Lower lobe of right lung (tissue), 2 donors: ENCODE data around the gene FAM78A. TPM values are rescaled to one million over a fixed set of nuclear protein-coding genes. Genes with fewer than 3 reads are reported as not detected.

Source experiments
- ATAC-seq, 2 donors: fragments of 200-7000 bp; cut with Tn5 transposase; one replicate each; pipeline ENCODE4 v1.9.1; 2020 to 2022; ENCODE audit warnings: mild to moderate bottlenecking in 2 of 2, moderate library complexity in 2 of 2
- DNase-seq: peaks from one replicate; pipeline ENCODE4 v3.0.0-alpha.2; 2020
- H3K27ac ChIP-seq: fragments of 200-600 bp; one replicate; pipeline ENCODE4 v1.8.0; 2022
- H3K27me3 ChIP-seq: fragments of 200-600 bp; one replicate; pipeline ENCODE4 v1.8.0; 2022; ENCODE audit warnings: low read depth
- H3K36me3 ChIP-seq: fragments of 200-600 bp; one replicate; pipeline ENCODE4 v1.8.0; 2022; ENCODE audit warnings: mild to moderate bottlenecking
- H3K4me1 ChIP-seq: fragments of 200-600 bp; one replicate; pipeline ENCODE4 v1.8.0; 2022
- H3K4me3 ChIP-seq: fragments of 200-600 bp; one replicate; pipeline ENCODE4 v1.8.0; 2022; ENCODE audit warnings: mild to moderate bottlenecking
- H3K9me3 ChIP-seq: fragments of 200-600 bp; one replicate; pipeline ENCODE4 v1.8.0; 2022
- CTCF ChIP-seq: fragments of 200-600 bp; IDR thresholded peaks from one replicate; pipeline ENCODE4 v1.8.0; 2022; ENCODE audit warnings: antibody characterized with exemption, mild to moderate bottlenecking
- intact Hi-C: fragments of 100-400 bp; cut with DNase I; formaldehyde crosslinking; loops from one replicate; pipeline ENCODE4 v1.11.0; 2022
- total RNA-seq: library from RNA; stranded (reverse); fragmentation: NEBNext Ultra II Directional; extraction: Animal tissue kit (Norgen Biotek cat#: 25700); gene quantifications from one replicate; pipeline ENCODE4 v1.2.1, GENCODE V29; 2021
- donor health status: DM: no; HTN: yes; CAD: no; lungs with severe emphysema.

The FAM78A gene
- total RNA-seq, 1 donor from 2014 or later: 18.3 TPM

- TF ChIP-seq CTCF: no peak
- ATAC-seq (no peak), DNase-seq (no peak)
- intact Hi-C loops: no loop called here
- Histone ChIP-seq H3K4me1 (peaks cover 52% of the 10 kb centered on the region), H3K9me3 (no peaks in the 10 kb centered on the region), H3K36me3 (peaks cover 32% of the 10 kb centered on the region), H3K4me3 (no peak overlapping the region), H3K27me3 (no peaks in the 10 kb centered on the region), H3K27ac (no peak overlapping the region)
Observed at GRCh38 chr9:131258186-131258585, 18.1 kb downstream of the FAM78A start.

- no peaks in the 10 kb centered on the region for H3K27me3 ChIP-seq
- TF ChIP-seq CTCF: no peak
- intact Hi-C loops: no loop called here
- no peaks in the 10 kb centered on the region for H3K9me3 ChIP-seq
- H3K4me1 ChIP-seq: peaks cover 47% of the 10 kb centered on the region
- peak overlapping the region; percentile 85 for H3K27ac ChIP-seq
- H3K4me3 ChIP-seq: no peak overlapping the region
- DNase-seq (no peak), ATAC-seq (no peak)
- H3K36me3 ChIP-seq: peaks cover 29% of the 10 kb centered on the region
Observed at GRCh38 chr9:131257266-131258025, 18.9 kb downstream of the FAM78A start.

- Histone ChIP-seq H3K36me3 (peaks cover 22% of the 10 kb centered on the region), H3K4me1 (peaks cover 43% of the 10 kb centered on the region), H3K4me3 (peak overlapping the region; percentile 19), H3K27ac (peak overlapping the region; percentile 82), H3K27me3 (no peaks in the 10 kb centered on the region), H3K9me3 (no peaks in the 10 kb centered on the region)
- TF ChIP-seq CTCF: no peak
- intact Hi-C loops: no loop called here
- no peak for ATAC-seq
- no peak for DNase-seq
Observed at GRCh38 chr9:131255676-131256197, 20.6 kb downstream of the FAM78A start.

GRCh38 chr9:131254626-131255025, 21.7 kb downstream of the FAM78A start:
- ATAC-seq (no peak), DNase-seq (no peak)
- Histone ChIP-seq H3K9me3 (no peaks in the 10 kb centered on the region), H3K27me3 (no peaks in the 10 kb centered on the region), H3K36me3 (peaks cover 11% of the 10 kb centered on the region), H3K4me1 (peaks cover 43% of the 10 kb centered on the region), H3K27ac (peak overlapping the region; percentile 82), H3K4me3 (no peak overlapping the region)
- TF ChIP-seq CTCF: no peak
- intact Hi-C loops: no loop called here

- Histone ChIP-seq H3K4me1 (peaks cover 43% of the 10 kb centered on the region), H3K4me3 (no peak overlapping the region), H3K27me3 (no peaks in the 10 kb centered on the region), H3K27ac (peak overlapping the region; percentile 82), H3K9me3 (no peaks in the 10 kb centered on the region), H3K36me3 (peaks cover 5% of the 10 kb centered on the region)
- TF ChIP-seq CTCF: no peak
- intact Hi-C loops: no loop called here
- peak; percentile 36 to 61 for ATAC-seq
- peak; percentile 71 for DNase-seq
Observed at GRCh38 chr9:131253891-131254491, 22.3 kb downstream of the FAM78A start.
